Mononuclear cell (primary cell): ENCODE data around the gene SIAH2. TPM values are rescaled to one million over a fixed set of nuclear protein-coding genes. Genes with fewer than 3 reads are reported as not detected.

Experiments
- H3K27me3 ChIP-seq: 2 replicates; pipeline ENCODE4 v1.6.0; 2011; ENCODE audit warnings: low read length, control low read depth; ENCODE audit not compliant: insufficient read depth
- H3K4me1 ChIP-seq: 2 replicates; pipeline ENCODE4 v1.5.1; 2011; ENCODE audit warnings: mild to moderate bottlenecking, low read length, control low read depth; ENCODE audit not compliant: insufficient read depth
- H3K4me3 ChIP-seq: 2 replicates; pipeline ENCODE4 v1.5.1; 2011; ENCODE audit warnings: mild to moderate bottlenecking, low read length, moderate library complexity
- H3K9me3 ChIP-seq: 2 replicates; pipeline ENCODE4 v1.5.1; 2011; ENCODE audit warnings: low read depth, mild to moderate bottlenecking, control low read depth, low read length
- total RNA-seq: library from RNA; depleted of rRNA; stranded (reverse); fragments of >200 nt; gene quantifications from one replicate; pipeline ENCODE4 v1.2.3, GENCODE V29; 2012

The SIAH2 gene
- total RNA-seq, 1 donor, result 44.0 TPM

GRCh38 chr3:150710097-150710496 lies 52.9 kb downstream of the SIAH2 start:
- no peaks in the 10 kb centered on the region for H3K27me3 ChIP-seq
- no peak overlapping the region for H3K4me3 ChIP-seq
- no peaks in the 10 kb centered on the region for H3K9me3 ChIP-seq
- no peaks in the 10 kb centered on the region for H3K4me1 ChIP-seq

- Histone ChIP-seq H3K27me3 (no peaks in the 10 kb centered on the region), H3K9me3 (no peaks in the 10 kb centered on the region), H3K4me1 (peaks cover 18% of the 10 kb centered on the region), H3K4me3 (peak within 1 kb of the TSS; percentile 75)
Measured at GRCh38 chr3:150703756-150704344, 59.1 kb downstream of the SIAH2 start, which contains the start of gene ERICH6. ERICH6 (minus strand) TSS chr3:150703920; CDS start chr3:150703898, 22 bp downstream.

GRCh38 chr3:150703299-150703755 lies 59.6 kb downstream of the SIAH2 start:
- peak overlapping the region; percentile 75 for H3K4me3 ChIP-seq
- no peaks in the 10 kb centered on the region for H3K9me3 ChIP-seq
- H3K4me1 ChIP-seq, result peaks cover 18% of the 10 kb centered on the region
- no peaks in the 10 kb centered on the region for H3K27me3 ChIP-seq

- Histone ChIP-seq H3K4me3 (no peak overlapping the region), H3K27me3 (no peaks in the 10 kb centered on the region), H3K4me1 (peaks cover 14% of the 10 kb centered on the region), H3K9me3 (no peaks in the 10 kb centered on the region)
Measured at GRCh38 chr3:150699068-150699639, 63.8 kb downstream of the SIAH2 start.

- no peak overlapping the region for H3K4me3 ChIP-seq
- H3K9me3 ChIP-seq, result peaks cover 6% of the 10 kb centered on the region
- H3K4me1 ChIP-seq, result peaks cover 7% of the 10 kb centered on the region
- H3K27me3 ChIP-seq, result no peaks in the 10 kb centered on the region
Measured at GRCh38 chr3:150697646-150698045, 65.3 kb downstream of the SIAH2 start.

- peaks cover 7% of the 10 kb centered on the region for H3K9me3 ChIP-seq
- H3K4me1 ChIP-seq, result no peaks in the 10 kb centered on the region
- no peaks in the 10 kb centered on the region for H3K27me3 ChIP-seq
- H3K4me3 ChIP-seq, result no peak overlapping the region
Measured at GRCh38 chr3:150691414-150692040, 71.4 kb downstream of the SIAH2 start.

Other genes starting within 250 kb of the SIAH2 start
- gene SERP1, start 216.7 kb downstream of the SIAH2 start, total RNA-seq, result 261 TPM
- 246 TPM for gene EIF2A, start 216.4 kb downstream of the SIAH2 start, total RNA-seq
- 268 TPM for gene SELENOT, start 159.8 kb downstream of the SIAH2 start, total RNA-seq
- 0.21 TPM for gene ERICH6, start 59.2 kb downstream of the SIAH2 start, total RNA-seq
- not detected for gene MINDY4B, start 142.3 kb upstream of the SIAH2 start, total RNA-seq
- not detected for gene CLRN1, start 209.6 kb upstream of the SIAH2 start, total RNA-seq